Measurements from ENCODE around the gene FBXO10. TPM values are rescaled to one million over a fixed set of nuclear protein-coding genes. Genes with fewer than 3 reads are reported as not detected.

The FBXO10 gene
- total RNA-seq, 2 donors from 2014 or later, result 19.5 to 26.6 TPM

DNA sequence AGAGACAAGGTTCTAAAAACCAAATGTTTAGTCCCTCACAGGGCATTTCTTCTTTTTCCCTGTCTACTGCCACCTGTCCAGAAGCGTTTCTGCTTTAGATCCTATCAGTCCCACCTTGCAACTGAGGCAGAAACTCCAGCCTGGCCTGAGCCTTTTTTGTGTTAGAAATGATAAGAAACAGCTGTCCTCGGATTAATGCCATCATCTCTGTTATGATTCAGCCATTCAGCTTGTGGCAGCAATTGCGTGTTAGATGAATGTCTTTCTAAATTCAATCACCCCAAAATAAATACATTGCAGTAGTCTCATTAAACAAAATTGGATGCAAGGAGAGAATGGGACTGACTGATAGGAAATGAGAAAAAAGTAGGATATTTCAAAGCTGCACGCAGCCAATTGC lies 46.3 kb upstream of the FBXO10 start:
- H3K4me1 Mint-ChIP-seq, result peaks cover 23% of the 10 kb centered on the region
- H3K4me3 ChIP-seq (ENCODE audit: low read length), result no peak overlapping the region
- DNase-seq, result no peak
- no peak overlapping the region for H3K9ac ChIP-seq (ENCODE audit: extremely low read depth, low read length, poor library complexity, severe bottlenecking)
- H3K27me3 ChIP-seq (ENCODE audit: control insufficient read depth, insufficient read depth, low read length, poor library complexity, severe bottlenecking), result no peaks in the 10 kb centered on the region
- no peaks in the 10 kb centered on the region for H3K9me3 Mint-ChIP-seq
- no peaks in the 10 kb centered on the region for H3K27me3 Mint-ChIP-seq (ENCODE audit: insufficient read depth)
- WGBS, 2 experiments (ENCODE audit: insufficient coverage in 1 of 2, insufficient read length in 1 of 2), result 96 to 100% methylated on average over 2 to 4 of the region's 4 CpGs
- no peaks in the 10 kb centered on the region for H3K36me3 Mint-ChIP-seq (ENCODE audit: low read depth)
- H3K27ac ChIP-seq (ENCODE audit: low read depth, low read length), result no peak overlapping the region
- no peak overlapping the region for H3K27ac Mint-ChIP-seq
- no peak overlapping the region for H3K4me3 Mint-ChIP-seq
- H3K4me1 ChIP-seq (ENCODE audit: control insufficient read depth, insufficient read depth, low read length), result peaks cover 3% of the 10 kb centered on the region
- no peaks in the 10 kb centered on the region for H3K36me3 ChIP-seq (ENCODE audit: control insufficient read depth, insufficient read depth, low read length)
- TF ChIP-seq, protein P1, sequence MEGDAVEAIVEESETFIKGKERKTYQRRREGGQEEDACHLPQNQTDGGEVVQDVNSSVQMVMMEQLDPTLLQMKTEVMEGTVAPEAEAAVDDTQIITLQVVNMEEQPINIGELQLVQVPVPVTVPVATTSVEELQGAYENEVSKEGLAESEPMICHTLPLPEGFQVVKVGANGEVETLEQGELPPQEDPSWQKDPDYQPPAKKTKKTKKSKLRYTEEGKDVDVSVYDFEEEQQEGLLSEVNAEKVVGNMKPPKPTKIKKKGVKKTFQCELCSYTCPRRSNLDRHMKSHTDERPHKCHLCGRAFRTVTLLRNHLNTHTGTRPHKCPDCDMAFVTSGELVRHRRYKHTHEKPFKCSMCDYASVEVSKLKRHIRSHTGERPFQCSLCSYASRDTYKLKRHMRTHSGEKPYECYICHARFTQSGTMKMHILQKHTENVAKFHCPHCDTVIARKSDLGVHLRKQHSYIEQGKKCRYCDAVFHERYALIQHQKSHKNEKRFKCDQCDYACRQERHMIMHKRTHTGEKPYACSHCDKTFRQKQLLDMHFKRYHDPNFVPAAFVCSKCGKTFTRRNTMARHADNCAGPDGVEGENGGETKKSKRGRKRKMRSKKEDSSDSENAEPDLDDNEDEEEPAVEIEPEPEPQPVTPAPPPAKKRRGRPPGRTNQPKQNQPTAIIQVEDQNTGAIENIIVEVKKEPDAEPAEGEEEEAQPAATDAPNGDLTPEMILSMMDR (conservative IDR thresholded peaks at IDR 0.05), result no peak
- no peaks in the 10 kb centered on the region for H3K9me3 ChIP-seq (ENCODE audit: control insufficient read depth, low read length)

DNA sequence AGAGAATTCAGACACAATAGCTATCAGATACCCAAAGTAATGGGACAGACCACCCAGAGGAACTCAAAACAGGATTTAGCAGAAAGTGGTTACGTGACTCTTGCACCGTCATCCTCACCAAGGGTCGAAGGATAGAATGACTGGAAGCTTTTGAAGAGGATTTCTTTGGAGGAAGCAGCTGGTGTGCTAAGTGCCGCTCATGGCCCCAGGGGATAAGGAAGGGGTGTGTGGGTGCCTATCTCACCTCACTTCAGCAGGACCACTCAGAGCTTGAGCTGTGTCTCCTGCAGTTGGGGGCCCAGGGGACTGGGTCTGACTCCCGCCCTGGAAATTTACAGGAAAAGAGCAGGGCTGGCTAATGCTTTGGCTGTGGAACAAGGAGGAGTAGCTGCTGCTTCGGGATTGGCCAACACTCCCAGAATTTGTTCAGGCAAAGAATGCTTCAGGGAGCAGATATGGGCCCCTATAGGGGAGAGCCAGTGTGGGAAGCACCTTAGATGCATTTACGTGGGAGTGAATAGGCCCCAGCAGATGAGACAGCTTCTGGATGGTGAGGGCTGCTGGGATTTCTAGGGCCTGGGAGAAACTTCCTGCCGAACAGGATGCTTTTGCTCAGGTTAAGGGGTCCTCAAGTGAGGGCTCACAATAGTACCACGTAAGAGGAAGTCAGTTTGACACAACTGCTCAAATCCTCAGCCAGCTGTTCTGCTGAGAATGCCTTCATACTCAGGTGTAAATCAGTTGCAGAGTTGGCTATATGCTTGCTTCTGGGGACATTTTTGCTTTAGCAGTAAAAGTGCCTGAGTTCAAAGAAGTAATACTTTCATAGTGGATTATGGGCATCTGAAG lies 45.3 kb upstream of the FBXO10 start:
- Mint-ChIP-seq H3K27ac (no peak overlapping the region), H3K4me1 (peaks cover 19% of the 10 kb centered on the region)

DNA sequence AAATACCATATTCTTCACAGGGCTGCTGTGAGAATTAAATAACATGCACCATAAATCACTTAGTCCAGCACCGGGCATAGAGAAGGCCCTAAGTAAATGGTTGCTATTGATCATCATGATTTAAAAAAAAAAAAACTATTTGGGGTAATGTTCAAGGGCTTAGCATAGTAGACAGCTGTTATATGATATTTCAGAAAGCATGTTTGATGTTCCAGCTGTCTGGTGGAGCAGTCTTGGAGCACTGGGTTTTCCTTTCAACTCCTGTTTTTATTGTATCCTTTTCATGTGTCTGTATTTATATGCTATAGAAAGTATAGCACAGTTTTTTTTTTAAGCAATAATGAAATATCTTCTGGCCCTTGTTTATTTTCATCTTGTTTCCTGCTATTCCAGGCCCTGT lies 44.2 kb upstream of the FBXO10 start:
- Histone ChIP-seq H3K4me1 (ENCODE audit: control insufficient read depth, insufficient read depth, low read length) (peaks cover 3% of the 10 kb centered on the region), H3K4me3 (ENCODE audit: low read length) (no peak overlapping the region), H3K9ac (ENCODE audit: extremely low read depth, low read length, poor library complexity, severe bottlenecking) (no peak overlapping the region), H3K9me3 (ENCODE audit: control insufficient read depth, low read length) (no peaks in the 10 kb centered on the region), H3K27me3 (ENCODE audit: control insufficient read depth, insufficient read depth, low read length, poor library complexity, severe bottlenecking) (no peaks in the 10 kb centered on the region), H3K27ac (ENCODE audit: low read depth, low read length) (no peak overlapping the region), H3K36me3 (ENCODE audit: control insufficient read depth, insufficient read depth, low read length) (no peaks in the 10 kb centered on the region)
- Mint-ChIP-seq H3K27ac (no peak overlapping the region), H3K27me3 (ENCODE audit: insufficient read depth) (no peaks in the 10 kb centered on the region), H3K36me3 (ENCODE audit: low read depth) (no peaks in the 10 kb centered on the region), H3K4me1 (peaks cover 19% of the 10 kb centered on the region), H3K4me3 (no peak overlapping the region), H3K9me3 (no peaks in the 10 kb centered on the region)
- 83 to 100% methylated on average over 1 of the region's 1 CpG for WGBS, 2 experiments (ENCODE audit: insufficient coverage in 1 of 2, insufficient read length in 1 of 2)
- TF ChIP-seq, protein P1 (conservative IDR thresholded peaks at IDR 0.05), result no peak
- no peak for DNase-seq

More for the DNA sequence above, 45.3 kb upstream of the FBXO10 start:
- TF ChIP-seq, protein P1 (conservative IDR thresholded peaks at IDR 0.05), result no peak
- H3K36me3 Mint-ChIP-seq (ENCODE audit: low read depth), result no peaks in the 10 kb centered on the region
- no peaks in the 10 kb centered on the region for H3K9me3 Mint-ChIP-seq
- 74 to 82% methylated on average over 6 to 9 of the region's 9 CpGs for WGBS, 2 experiments (ENCODE audit: insufficient coverage in 1 of 2, insufficient read length in 1 of 2)
- peaks cover 3% of the 10 kb centered on the region for H3K4me1 ChIP-seq (ENCODE audit: control insufficient read depth, insufficient read depth, low read length)
- no peak overlapping the region for H3K4me3 ChIP-seq (ENCODE audit: low read length)
- H3K4me3 Mint-ChIP-seq, result no peak overlapping the region
- DNase-seq, result no peak
- no peaks in the 10 kb centered on the region for H3K27me3 Mint-ChIP-seq (ENCODE audit: insufficient read depth)
- H3K9ac ChIP-seq (ENCODE audit: extremely low read depth, low read length, poor library complexity, severe bottlenecking), result no peak overlapping the region
- H3K27ac ChIP-seq (ENCODE audit: low read depth, low read length), result no peak overlapping the region
- no peaks in the 10 kb centered on the region for H3K27me3 ChIP-seq (ENCODE audit: control insufficient read depth, insufficient read depth, low read length, poor library complexity, severe bottlenecking)
- no peaks in the 10 kb centered on the region for H3K9me3 ChIP-seq (ENCODE audit: control insufficient read depth, low read length)
- no peaks in the 10 kb centered on the region for H3K36me3 ChIP-seq (ENCODE audit: control insufficient read depth, insufficient read depth, low read length)

Data from endodermal cell (in vitro differentiated cells).